Mesenchymal stem cell (in vitro differentiated cells and primary cell): ENCODE measurements around the gene C6orf132.

Source experiments
- DNase-seq: peaks from one replicate; pipeline ENCODE4 v3.0.0-alpha.2; 2013
- H2AFZ ChIP-seq: one replicate; pipeline ENCODE4 v1.6.1; 2013; ENCODE audit warnings: low read depth, mild to moderate bottlenecking, control low read depth, inconsistent platforms, low read length, moderate library complexity
- H2AK5ac ChIP-seq: 2 replicates; pipeline ENCODE4 v1.6.1; 2013; ENCODE audit warnings: low read length, moderate library complexity, mild to moderate bottlenecking, inconsistent platforms; ENCODE audit not compliant: severe bottlenecking
- H2BK120ac ChIP-seq: one replicate; pipeline ENCODE4 v1.6.1; 2013; ENCODE audit warnings: low read depth, mild to moderate bottlenecking, inconsistent platforms, low read length, moderate library complexity
- H2BK12ac ChIP-seq, 2 experiments: one replicate each; pipeline ENCODE4 v1.6.1; 2013; ENCODE audit warnings: inconsistent platforms in 2 of 2, low read length in 2 of 2, mild to moderate bottlenecking in 2 of 2, moderate library complexity in 2 of 2, control low read depth in 1 of 2
- H2BK15ac ChIP-seq: one replicate; pipeline ENCODE4 v1.6.1; 2013; ENCODE audit warnings: mild to moderate bottlenecking, low read depth, inconsistent platforms; ENCODE audit not compliant: poor library complexity, severe bottlenecking
- H2BK5ac ChIP-seq: 2 replicates; pipeline ENCODE4 v1.6.1; 2013; ENCODE audit warnings: low read depth, mild to moderate bottlenecking, low read length, control low read depth, inconsistent platforms; ENCODE audit not compliant: poor library complexity, severe bottlenecking
- H3K14ac ChIP-seq, 2 experiments: one replicate each; pipeline ENCODE4 v1.6.1; 2013; ENCODE audit warnings: inconsistent platforms in 2 of 2, low read length in 2 of 2, control low read depth in 1 of 2, mild to moderate bottlenecking in 1 of 2, moderate library complexity in 1 of 2
- H3K18ac ChIP-seq, 2 experiments: one replicate each; pipeline ENCODE4 v1.6.1; 2013; ENCODE audit warnings: inconsistent platforms in 2 of 2, low read length in 2 of 2, control low read depth in 1 of 2, low read depth in 1 of 2, mild to moderate bottlenecking in 1 of 2
- H3K23ac ChIP-seq, 2 experiments: one replicate each; pipeline ENCODE4 v1.6.1; 2013; ENCODE audit warnings: inconsistent platforms in 2 of 2, low read length in 2 of 2, mild to moderate bottlenecking in 2 of 2, moderate library complexity in 2 of 2, control low read depth in 1 of 2
- H3K27ac ChIP-seq: 2 replicates; pipeline ENCODE4 v1.5.1; 2013; ENCODE audit warnings: mild to moderate bottlenecking, moderate library complexity, low read length, control low read depth, inconsistent platforms; ENCODE audit not compliant: poor library complexity, severe bottlenecking
- H3K27me3 ChIP-seq, 2 experiments: 2 replicates each; pipeline versions ENCODE4 v1.6.1 to v1.7.0; 2013; ENCODE audit warnings: low read length in 2 of 2, mild to moderate bottlenecking in 2 of 2, moderate library complexity in 2 of 2, control low read depth in 1 of 2, inconsistent platforms in 1 of 2; ENCODE audit not compliant: control insufficient read depth in 1 of 2, insufficient read depth in 1 of 2
- H3K36me3 ChIP-seq, 2 experiments: 2 replicates each; pipeline versions ENCODE4 v1.6.1 to v1.7.0; 2013; ENCODE audit warnings: low read length in 2 of 2, control low read depth in 1 of 2, inconsistent platforms in 1 of 2, low read depth in 1 of 2, mild to moderate bottlenecking in 1 of 2; ENCODE audit not compliant: insufficient read depth in 2 of 2, control insufficient read depth in 1 of 2
- H3K4ac ChIP-seq, 2 experiments: one replicate each; pipeline ENCODE4 v1.6.1; 2013; ENCODE audit warnings: inconsistent platforms in 2 of 2, low read length in 2 of 2, mild to moderate bottlenecking in 2 of 2, moderate library complexity in 2 of 2, control low read depth in 1 of 2, low read depth in 1 of 2
- H3K4me1 ChIP-seq: 2 replicates; pipeline ENCODE4 v1.6.1; 2013; ENCODE audit warnings: low read depth, low read length, control low read depth; ENCODE audit not compliant: control insufficient read depth, insufficient read depth
- H3K4me2 ChIP-seq: 2 replicates; pipeline ENCODE4 v1.6.1; 2013; ENCODE audit warnings: low read length, mild to moderate bottlenecking, inconsistent platforms; ENCODE audit not compliant: poor library complexity, severe bottlenecking
- H3K4me3 ChIP-seq, 2 experiments: 2 replicates each; pipeline versions ENCODE4 v1.5.1 to v1.7.0; 2013; ENCODE audit warnings: low read length in 2 of 2, mild to moderate bottlenecking in 2 of 2, control low read depth in 1 of 2, low read depth in 1 of 2; ENCODE audit not compliant: insufficient read depth in 1 of 2
- H3K79me1 ChIP-seq: replicated peaks from 2 replicates; pipeline ENCODE4 v1.6.1; 2013; ENCODE audit warnings: mild to moderate bottlenecking, control low read depth, low read length, inconsistent platforms; ENCODE audit not compliant: poor library complexity, severe bottlenecking
- H3K9ac ChIP-seq: 2 replicates; pipeline ENCODE4 v1.7.0; 2013; ENCODE audit warnings: mild to moderate bottlenecking, low read length, moderate library complexity
- H3K9me3 ChIP-seq: 2 replicates; pipeline ENCODE4 v1.7.0; 2013; ENCODE audit warnings: mild to moderate bottlenecking, low read length; ENCODE audit not compliant: control insufficient read depth
- H4K8ac ChIP-seq: one replicate; pipeline ENCODE4 v1.6.1; 2013; ENCODE audit warnings: inconsistent platforms, mild to moderate bottlenecking, low read length, moderate library complexity
- H4K91ac ChIP-seq: one replicate; pipeline ENCODE4 v1.6.1; 2013; ENCODE audit warnings: mild to moderate bottlenecking, low read length, inconsistent platforms
- WGBS: methylation state at CpG from one replicate; pipeline ENCODE4 v1.1.7; 2013; ENCODE audit warnings: mixed read lengths; 5-methylcytosine and 5-hydroxymethylcytosine counted together

The C6orf132 gene

GRCh38 chr6:42104095-42104803 is 38.2 kb downstream of the C6orf132 start:
- H3K27me3 ChIP-seq, result no peaks in the 10 kb centered on the region
- peak; percentile 72 for DNase-seq
- peak overlapping the region; percentile 59 to 71 for H3K18ac ChIP-seq
- no peak overlapping the region for H3K23ac ChIP-seq
- H2AK5ac ChIP-seq, result peak overlapping the region; percentile 27
- no peak overlapping the region for H2BK5ac ChIP-seq
- WGBS, result 12% methylated on average over 58 of the region's 66 CpGs
- H4K91ac ChIP-seq, result no peak overlapping the region
- peak overlapping the region; percentile 23 for H2BK120ac ChIP-seq
- H2BK15ac ChIP-seq, result peak overlapping the region; percentile 52
- H3K9me3 ChIP-seq, result no peaks in the 10 kb centered on the region
- no peak overlapping the region for H3K14ac ChIP-seq
- no peak overlapping the region for H3K27ac ChIP-seq
- peak overlapping the region in 1 of 2 experiments; percentile 38 for H3K4ac ChIP-seq
- peak overlapping the region; percentile 12 to 62 for H3K4me3 ChIP-seq
- peak overlapping the region; percentile 36 for H2AFZ ChIP-seq
- H2BK12ac ChIP-seq, result peak overlapping the region in 1 of 2 experiments; percentile 12
- peak overlapping the region; percentile 69 for H3K9ac ChIP-seq
- peak overlapping the region; percentile 88 for H4K8ac ChIP-seq
- H3K4me2 ChIP-seq, result peak overlapping the region; percentile 49
- peaks cover 6 to 44% of the 10 kb centered on the region in 2 experiments for H3K36me3 ChIP-seq
- no peaks in the 10 kb centered on the region for H3K79me1 ChIP-seq
- H3K4me1 ChIP-seq, result peaks cover 18% of the 10 kb centered on the region

- H3K4me3 ChIP-seq, result peak overlapping the region in 1 of 2 experiments; percentile 62
Measured at GRCh38 chr6:42103753-42104094, 38.7 kb downstream of the C6orf132 start.

GRCh38 chr6:42103216-42103615 is 39.2 kb downstream of the C6orf132 start:
- Histone ChIP-seq H3K4ac (no peak overlapping the region), H3K23ac (no peak overlapping the region), H3K27me3 (no peaks in the 10 kb centered on the region), H3K4me1 (peaks cover 19% of the 10 kb centered on the region), H3K18ac (peak overlapping the region in 1 of 2 experiments; percentile 4), H2BK5ac (no peak overlapping the region), H3K14ac (no peak overlapping the region), H3K79me1 (no peaks in the 10 kb centered on the region), H2BK12ac (peak overlapping the region in 1 of 2 experiments; percentile 29), H2BK120ac (no peak overlapping the region), H3K4me2 (no peak overlapping the region), H4K8ac (no peak overlapping the region), H3K9me3 (no peaks in the 10 kb centered on the region), H2AK5ac (no peak overlapping the region), H3K4me3 (no peak overlapping the region), H4K91ac (no peak overlapping the region), H3K27ac (no peak overlapping the region), H3K36me3 (peaks cover 5 to 44% of the 10 kb centered on the region in 2 experiments), H3K9ac (no peak overlapping the region), H2AFZ (no peak overlapping the region), H2BK15ac (no peak overlapping the region)
- 91% methylated on average over 7 of the region's 7 CpGs for WGBS
- no peak for DNase-seq

More at GRCh38 chr6:42103753-42104094, 38.7 kb downstream of the C6orf132 start:
- no peak overlapping the region for H2BK120ac ChIP-seq
- no peaks in the 10 kb centered on the region for H3K79me1 ChIP-seq
- no peak overlapping the region for H2BK15ac ChIP-seq
- H3K14ac ChIP-seq, result no peak overlapping the region
- WGBS, result 93% methylated on average over 12 of the region's 12 CpGs
- H3K18ac ChIP-seq, result peak overlapping the region; percentile 34 to 42
- H3K27me3 ChIP-seq, result no peaks in the 10 kb centered on the region
- H4K91ac ChIP-seq, result peak overlapping the region; percentile 6
- no peak overlapping the region for H3K27ac ChIP-seq
- H3K4ac ChIP-seq, result no peak overlapping the region
- H3K4me2 ChIP-seq, result no peak overlapping the region
- peak overlapping the region; percentile 36 for H2AFZ ChIP-seq
- H2BK12ac ChIP-seq, result peak overlapping the region in 1 of 2 experiments; percentile 12
- peak overlapping the region; percentile 69 for H3K9ac ChIP-seq
- peaks cover 19% of the 10 kb centered on the region for H3K4me1 ChIP-seq
- no peak overlapping the region for H3K23ac ChIP-seq
- H3K36me3 ChIP-seq, result peaks cover 6 to 44% of the 10 kb centered on the region in 2 experiments
- no peak for DNase-seq
- no peaks in the 10 kb centered on the region for H3K9me3 ChIP-seq
- peak overlapping the region; percentile 27 for H2AK5ac ChIP-seq
- peak overlapping the region; percentile 59 for H4K8ac ChIP-seq
- no peak overlapping the region for H2BK5ac ChIP-seq

- H3K36me3 ChIP-seq, result peaks cover 0 to 29% of the 10 kb centered on the region in 2 experiments
- H4K91ac ChIP-seq, result no peak overlapping the region
- H3K27ac ChIP-seq, result no peak overlapping the region
- 73% methylated on average over 4 of the region's 8 CpGs for WGBS
- peaks cover 19% of the 10 kb centered on the region for H3K4me1 ChIP-seq
- no peak overlapping the region for H2AK5ac ChIP-seq
- peak overlapping the region; percentile 28 to 57 for H2BK12ac ChIP-seq
- no peak overlapping the region for H3K4me3 ChIP-seq
- no peak overlapping the region for H3K23ac ChIP-seq
- peak; percentile 86 for DNase-seq
- no peak overlapping the region for H3K4me2 ChIP-seq
- H3K9ac ChIP-seq, result peak overlapping the region; percentile 68
- no peak overlapping the region for H2BK15ac ChIP-seq
- no peak overlapping the region for H3K14ac ChIP-seq
- H3K18ac ChIP-seq, result peak overlapping the region; percentile 24 to 70
- H2BK5ac ChIP-seq, result no peak overlapping the region
- H2AFZ ChIP-seq, result no peak overlapping the region
- H3K4ac ChIP-seq, result peak overlapping the region in 1 of 2 experiments; percentile 52
- H2BK120ac ChIP-seq, result no peak overlapping the region
- H3K9me3 ChIP-seq, result no peaks in the 10 kb centered on the region
- no peaks in the 10 kb centered on the region for H3K79me1 ChIP-seq
- H4K8ac ChIP-seq, result peak overlapping the region; percentile 75
- no peaks in the 10 kb centered on the region for H3K27me3 ChIP-seq
Measured at GRCh38 chr6:42101186-42101657, 41.2 kb downstream of the C6orf132 start.
